SKM-1 treated with dmso at 0.1 percent for 144 hours (cell line): ENCODE results near the gene RBKS.
"Not testable (repeated sequence)": the region's sequence is repeated elsewhere in the genome, so short reads cannot be mapped to it uniquely, and the experiment has no call there.

Experiments used
- DNase-seq: peaks from one replicate; lab custom pipeline; 2025; ENCODE audit not compliant: unreplicated experiment; lab: John Stamatoyannopoulos, UW

The RBKS gene

GRCh38 chr2:27873091-27873490, 17.1 kb downstream of the RBKS start:
- DNase-seq = no peak

- DNase-seq = no peak
Measured at GRCh38 chr2:27871802-27872201, 18.4 kb downstream of the RBKS start.

- no peak for DNase-seq
Measured at GRCh38 chr2:27870724-27871123, 19.5 kb downstream of the RBKS start.

- DNase-seq = no peak
Measured at GRCh38 chr2:27869763-27870162, 20.4 kb downstream of the RBKS start.

GRCh38 chr2:27866237-27866636, 23.9 kb downstream of the RBKS start:
- no peak for DNase-seq

GRCh38 chr2:27863955-27864354, 26.2 kb downstream of the RBKS start:
- not testable (repeated sequence) for DNase-seq

- DNase-seq = no peak
Measured at GRCh38 chr2:27863146-27863545, 27.0 kb downstream of the RBKS start.

GRCh38 chr2:27860111-27860510, 30.1 kb downstream of the RBKS start:
- DNase-seq = no peak

GRCh38 chr2:27857417-27858172, 32.6 kb downstream of the RBKS start:
- no peak for DNase-seq

GRCh38 chr2:27856956-27857355, 33.2 kb downstream of the RBKS start:
- no peak for DNase-seq

GRCh38 chr2:27856386-27856785, 33.8 kb downstream of the RBKS start:
- no peak for DNase-seq

GRCh38 chr2:27855476-27855875, 34.7 kb downstream of the RBKS start:
- DNase-seq = no peak

GRCh38 chr2:27854229-27854862, 35.8 kb downstream of the RBKS start:
- peak; percentile 48 for DNase-seq

GRCh38 chr2:27852691-27853090, 37.5 kb downstream of the RBKS start:
- no peak for DNase-seq

GRCh38 chr2:27849558-27850205, 40.5 kb downstream of the RBKS start:
- no peak for DNase-seq

- no peak for DNase-seq
Measured at GRCh38 chr2:27847333-27847732, 42.9 kb downstream of the RBKS start.

- DNase-seq = no peak
Measured at GRCh38 chr2:27844821-27845255, 45.3 kb downstream of the RBKS start.

- DNase-seq = no peak
Measured at GRCh38 chr2:27843992-27844391, 46.2 kb downstream of the RBKS start.

- no peak for DNase-seq
Measured at GRCh38 chr2:27842894-27843293, 47.3 kb downstream of the RBKS start.

- DNase-seq = no peak
Measured at GRCh38 chr2:27839022-27839618, 51.1 kb downstream of the RBKS start.

- DNase-seq = no peak
Measured at GRCh38 chr2:27838502-27838901, 51.7 kb downstream of the RBKS start.

GRCh38 chr2:27833931-27834330, 56.3 kb downstream of the RBKS start:
- DNase-seq = no peak
